ENCODE results near the gene STATH.

Gene STATH, protein sequence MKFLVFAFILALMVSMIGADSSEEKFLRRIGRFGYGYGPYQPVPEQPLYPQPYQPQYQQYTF

GRCh38 chr4:69995526-69996016, at the start of gene STATH:
Gene STATH, plus strand, starts transcription at chr4:69995966. Its CDS starts 2,472 bp downstream, at chr4:69998438.
- H3K4me1 ChIP-seq (ENCODE audit: control insufficient read depth, low read depth, low read length) = no peaks in the 10 kb centered on the region
- no peaks in the 10 kb centered on the region for H3K27me3 ChIP-seq (ENCODE audit: control insufficient read depth, insufficient read depth, low read length)
- H3K27ac ChIP-seq (ENCODE audit: low read length) = no peak within 1 kb of the TSS
- H3K9ac ChIP-seq (ENCODE audit: low read length) = no peak within 1 kb of the TSS
- no peak within 1 kb of the TSS for H3K4me3 ChIP-seq (ENCODE audit: low read length)
- no peaks in the 10 kb centered on the region for H3K36me3 ChIP-seq (ENCODE audit: control insufficient read depth, low read depth, low read length)
- H3K9me3 ChIP-seq (ENCODE audit: control insufficient read depth, low read depth, low read length) = no peaks in the 10 kb centered on the region

DNA sequence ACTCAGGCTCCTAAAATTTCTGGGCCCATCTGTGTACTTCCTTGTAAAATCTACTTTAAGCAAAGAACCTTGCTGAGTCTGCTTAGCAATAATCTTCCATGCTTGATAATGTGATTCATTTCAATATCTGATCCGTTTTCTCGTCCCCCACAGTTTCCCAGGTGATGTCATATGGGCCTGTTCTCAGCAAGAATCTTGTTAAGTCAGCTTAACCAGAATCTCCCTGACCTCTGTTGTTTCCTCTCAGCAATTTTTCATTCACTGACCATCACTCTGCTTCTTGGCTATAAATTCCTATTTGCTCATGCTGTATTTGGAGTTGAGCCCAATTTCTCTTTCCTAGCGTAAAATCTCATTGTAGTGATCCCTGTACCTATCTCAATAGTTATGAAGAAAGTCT, 44.2 kb upstream of the STATH start:
- H3K27me3 ChIP-seq (ENCODE audit: control insufficient read depth, insufficient read depth, low read length) = no peaks in the 10 kb centered on the region
- no peak overlapping the region for H3K9ac ChIP-seq (ENCODE audit: low read length)
- no peaks in the 10 kb centered on the region for H3K4me1 ChIP-seq (ENCODE audit: control insufficient read depth, low read depth, low read length)
- H3K36me3 ChIP-seq (ENCODE audit: control insufficient read depth, low read depth, low read length) = no peaks in the 10 kb centered on the region
- H3K4me3 ChIP-seq (ENCODE audit: low read length) = no peak overlapping the region
- H3K27ac ChIP-seq (ENCODE audit: low read length) = no peak overlapping the region
- no peaks in the 10 kb centered on the region for H3K9me3 ChIP-seq (ENCODE audit: control insufficient read depth, low read depth, low read length)

DNA sequence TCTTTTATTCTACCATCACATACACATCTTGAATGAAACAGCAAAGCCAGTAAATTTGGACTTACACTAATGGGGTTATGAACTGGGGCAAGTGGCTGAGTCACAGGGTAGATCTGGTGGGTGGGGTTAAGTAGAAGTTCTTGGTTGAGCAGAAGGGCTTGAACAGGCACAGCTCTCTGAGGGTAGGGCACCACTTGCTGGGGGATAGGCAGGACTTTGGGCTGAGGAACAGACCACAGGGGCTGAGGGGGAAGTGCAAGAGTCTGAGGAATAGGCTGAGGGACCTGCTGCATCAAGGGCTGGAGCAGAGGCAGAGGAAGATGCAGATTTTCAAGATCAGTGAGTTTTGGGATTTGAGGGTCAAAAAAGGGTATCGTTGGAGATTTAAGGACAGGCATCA, 38.6 kb upstream of the STATH start:
- no peak overlapping the region for H3K9ac ChIP-seq (ENCODE audit: low read length)
- no peaks in the 10 kb centered on the region for H3K4me1 ChIP-seq (ENCODE audit: control insufficient read depth, low read depth, low read length)
- no peaks in the 10 kb centered on the region for H3K36me3 ChIP-seq (ENCODE audit: control insufficient read depth, low read depth, low read length)
- H3K27ac ChIP-seq (ENCODE audit: low read length) = no peak overlapping the region
- H3K27me3 ChIP-seq (ENCODE audit: control insufficient read depth, insufficient read depth, low read length) = no peaks in the 10 kb centered on the region
- no peaks in the 10 kb centered on the region for H3K9me3 ChIP-seq (ENCODE audit: control insufficient read depth, low read depth, low read length)
- H3K4me3 ChIP-seq (ENCODE audit: low read length) = no peak overlapping the region

DNA sequence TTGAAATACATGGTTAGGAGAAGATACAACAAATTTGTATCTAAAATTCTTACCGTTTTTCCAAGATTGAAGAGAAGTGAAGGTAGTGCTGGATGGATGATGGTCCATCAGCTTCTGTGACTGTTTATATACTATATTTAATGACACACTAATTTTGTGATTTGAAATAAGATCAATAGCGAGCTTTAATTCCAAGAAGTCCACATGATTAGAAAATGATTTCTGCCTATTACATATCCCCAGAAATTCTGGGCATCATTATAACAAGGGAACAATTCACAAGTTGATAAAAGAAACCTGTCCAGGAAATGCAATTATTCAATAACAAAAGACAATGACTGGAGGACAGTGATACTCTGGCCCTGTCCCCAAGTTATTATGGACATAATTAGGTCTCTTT, 30.1 kb upstream of the STATH start, which contains the start of gene CSN2:
TSS of gene CSN2 (minus strand) at position 101 of the 400 bp plus-strand sequence. CDS start 4,733 bp downstream, outside the sequence.
- H3K27me3 ChIP-seq (ENCODE audit: control insufficient read depth, insufficient read depth, low read length) = no peaks in the 10 kb centered on the region
- H3K27ac ChIP-seq (ENCODE audit: low read length) = no peak within 1 kb of the TSS
- no peaks in the 10 kb centered on the region for H3K9me3 ChIP-seq (ENCODE audit: control insufficient read depth, low read depth, low read length)
- no peaks in the 10 kb centered on the region for H3K36me3 ChIP-seq (ENCODE audit: control insufficient read depth, low read depth, low read length)
- no peaks in the 10 kb centered on the region for H3K4me1 ChIP-seq (ENCODE audit: control insufficient read depth, low read depth, low read length)
- H3K9ac ChIP-seq (ENCODE audit: low read length) = no peak within 1 kb of the TSS
- no peak within 1 kb of the TSS for H3K4me3 ChIP-seq (ENCODE audit: low read length)

DNA sequence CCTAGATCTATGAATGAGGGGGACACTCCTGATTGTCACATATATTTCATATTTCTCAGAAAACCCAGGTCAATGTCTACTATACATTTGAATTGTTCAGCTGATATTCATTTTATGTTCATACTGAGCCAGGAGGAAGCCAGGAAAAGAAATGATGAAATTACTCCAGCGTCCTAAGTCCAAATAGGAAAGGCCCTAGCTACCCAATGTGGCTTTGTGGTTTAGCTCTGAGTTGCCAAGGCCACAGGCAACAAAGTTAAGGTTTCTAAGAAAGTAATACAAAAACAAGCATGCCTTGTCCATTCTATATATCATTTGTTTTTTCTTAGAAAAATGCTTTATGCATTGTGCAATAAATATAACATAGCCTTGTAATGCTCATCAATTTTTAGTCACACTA, 25.7 kb upstream of the STATH start:
- H3K27me3 ChIP-seq (ENCODE audit: control insufficient read depth, insufficient read depth, low read length) = no peaks in the 10 kb centered on the region
- no peaks in the 10 kb centered on the region for H3K4me1 ChIP-seq (ENCODE audit: control insufficient read depth, low read depth, low read length)
- no peak overlapping the region for H3K27ac ChIP-seq (ENCODE audit: low read length)
- H3K36me3 ChIP-seq (ENCODE audit: control insufficient read depth, low read depth, low read length) = no peaks in the 10 kb centered on the region
- H3K4me3 ChIP-seq (ENCODE audit: low read length) = no peak overlapping the region
- H3K9ac ChIP-seq (ENCODE audit: low read length) = no peak overlapping the region
- no peaks in the 10 kb centered on the region for H3K9me3 ChIP-seq (ENCODE audit: control insufficient read depth, low read depth, low read length)

DNA sequence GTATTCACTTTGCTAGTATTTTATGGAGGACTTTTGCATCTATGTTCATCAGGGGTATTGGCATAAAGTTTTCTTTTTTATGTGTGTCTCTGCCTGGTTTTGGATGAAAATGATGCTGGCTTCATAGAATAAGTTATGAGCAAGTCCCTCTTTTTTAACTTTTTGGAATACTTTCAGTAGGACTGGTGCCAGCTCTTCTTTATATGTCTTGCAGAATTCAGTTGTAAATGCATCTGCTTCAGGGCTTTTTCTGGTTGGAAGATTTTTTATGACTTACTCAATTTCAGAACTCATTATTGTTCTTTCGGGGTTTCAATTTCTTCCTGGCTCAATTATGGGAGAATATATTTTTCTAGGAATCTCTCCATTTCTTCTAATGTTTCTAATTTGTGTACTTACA, 21.1 kb upstream of the STATH start:
- no peak overlapping the region for H3K4me3 ChIP-seq (ENCODE audit: low read length)
- no peaks in the 10 kb centered on the region for H3K4me1 ChIP-seq (ENCODE audit: control insufficient read depth, low read depth, low read length)
- no peak overlapping the region for H3K27ac ChIP-seq (ENCODE audit: low read length)
- H3K9ac ChIP-seq (ENCODE audit: low read length) = no peak overlapping the region
- no peaks in the 10 kb centered on the region for H3K27me3 ChIP-seq (ENCODE audit: control insufficient read depth, insufficient read depth, low read length)
- H3K9me3 ChIP-seq (ENCODE audit: control insufficient read depth, low read depth, low read length) = no peaks in the 10 kb centered on the region
- H3K36me3 ChIP-seq (ENCODE audit: control insufficient read depth, low read depth, low read length) = no peaks in the 10 kb centered on the region

DNA sequence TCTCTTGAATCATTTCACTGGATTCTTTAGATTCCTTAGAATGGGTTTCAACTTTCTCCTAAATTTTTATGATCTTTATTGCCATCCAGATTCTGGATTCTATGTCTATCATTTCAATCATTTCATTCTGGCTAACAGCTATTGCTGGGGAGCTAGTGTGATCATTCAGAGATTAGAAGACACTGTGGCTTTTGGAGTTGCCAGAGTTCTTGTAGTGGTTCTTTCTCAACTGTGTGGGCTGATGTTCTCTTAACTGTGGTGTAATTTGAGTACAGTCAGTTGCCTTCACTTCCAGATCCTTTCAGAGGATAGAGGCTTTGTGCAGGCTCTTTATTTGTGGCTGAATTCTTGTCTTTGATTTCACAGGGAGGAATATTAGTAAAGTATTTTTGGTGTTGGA, 18.2 kb upstream of the STATH start:
- H3K4me3 ChIP-seq (ENCODE audit: low read length) = no peak overlapping the region
- no peak overlapping the region for H3K27ac ChIP-seq (ENCODE audit: low read length)
- H3K9ac ChIP-seq (ENCODE audit: low read length) = no peak overlapping the region
- no peaks in the 10 kb centered on the region for H3K9me3 ChIP-seq (ENCODE audit: control insufficient read depth, low read depth, low read length)
- H3K36me3 ChIP-seq (ENCODE audit: control insufficient read depth, low read depth, low read length) = no peaks in the 10 kb centered on the region
- no peaks in the 10 kb centered on the region for H3K4me1 ChIP-seq (ENCODE audit: control insufficient read depth, low read depth, low read length)
- no peaks in the 10 kb centered on the region for H3K27me3 ChIP-seq (ENCODE audit: control insufficient read depth, insufficient read depth, low read length)

GRCh38 chr4:69984030-69984443, 11.7 kb upstream of the STATH start:
- Histone ChIP-seq H3K27ac (ENCODE audit: low read length) (no peak overlapping the region), H3K9ac (ENCODE audit: low read length) (no peak overlapping the region), H3K4me3 (ENCODE audit: low read length) (no peak overlapping the region), H3K27me3 (ENCODE audit: control insufficient read depth, insufficient read depth, low read length) (no peaks in the 10 kb centered on the region), H3K4me1 (ENCODE audit: control insufficient read depth, low read depth, low read length) (no peaks in the 10 kb centered on the region), H3K9me3 (ENCODE audit: control insufficient read depth, low read depth, low read length) (no peaks in the 10 kb centered on the region), H3K36me3 (ENCODE audit: control insufficient read depth, low read depth, low read length) (no peaks in the 10 kb centered on the region)

GRCh38 chr4:69986663-69987062, 9.1 kb upstream of the STATH start:
- Histone ChIP-seq H3K4me3 (ENCODE audit: low read length) (no peak overlapping the region), H3K27me3 (ENCODE audit: control insufficient read depth, insufficient read depth, low read length) (no peaks in the 10 kb centered on the region), H3K4me1 (ENCODE audit: control insufficient read depth, low read depth, low read length) (no peaks in the 10 kb centered on the region), H3K36me3 (ENCODE audit: control insufficient read depth, low read depth, low read length) (no peaks in the 10 kb centered on the region), H3K9ac (ENCODE audit: low read length) (no peak overlapping the region), H3K9me3 (ENCODE audit: control insufficient read depth, low read depth, low read length) (no peaks in the 10 kb centered on the region), H3K27ac (ENCODE audit: low read length) (no peak overlapping the region)

DNA sequence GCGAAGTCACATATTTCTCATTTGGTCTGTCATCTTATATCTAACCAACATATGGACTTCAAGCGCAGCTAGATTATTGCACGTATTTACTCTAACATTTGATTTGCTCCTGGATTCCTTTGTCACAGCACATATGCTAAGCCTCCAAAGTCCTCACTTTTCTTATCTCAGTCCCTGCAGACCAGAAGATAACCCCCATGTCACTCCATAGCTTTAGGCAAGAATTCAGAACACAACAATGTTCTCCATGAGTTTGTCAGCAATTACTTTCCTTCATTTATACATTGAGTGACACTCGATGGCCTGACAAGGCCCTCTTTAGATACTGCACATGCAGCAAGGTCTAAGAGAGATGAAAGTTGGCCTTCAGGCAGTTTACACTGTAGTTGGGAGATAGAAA, 4.8 kb upstream of the STATH start:
- H3K27ac ChIP-seq (ENCODE audit: low read length) = no peak overlapping the region
- H3K36me3 ChIP-seq (ENCODE audit: control insufficient read depth, low read depth, low read length) = no peaks in the 10 kb centered on the region
- no peaks in the 10 kb centered on the region for H3K9me3 ChIP-seq (ENCODE audit: control insufficient read depth, low read depth, low read length)
- no peak overlapping the region for H3K9ac ChIP-seq (ENCODE audit: low read length)
- H3K4me3 ChIP-seq (ENCODE audit: low read length) = no peak overlapping the region
- H3K27me3 ChIP-seq (ENCODE audit: control insufficient read depth, insufficient read depth, low read length) = no peaks in the 10 kb centered on the region
- no peaks in the 10 kb centered on the region for H3K4me1 ChIP-seq (ENCODE audit: control insufficient read depth, low read depth, low read length)

- no peaks in the 10 kb centered on the region for H3K4me1 ChIP-seq (ENCODE audit: control insufficient read depth, low read depth, low read length)
- H3K4me3 ChIP-seq (ENCODE audit: low read length) = no peak overlapping the region
- no peaks in the 10 kb centered on the region for H3K9me3 ChIP-seq (ENCODE audit: control insufficient read depth, low read depth, low read length)
- H3K27ac ChIP-seq (ENCODE audit: low read length) = no peak overlapping the region
- no peak overlapping the region for H3K9ac ChIP-seq (ENCODE audit: low read length)
- H3K27me3 ChIP-seq (ENCODE audit: control insufficient read depth, insufficient read depth, low read length) = no peaks in the 10 kb centered on the region
- H3K36me3 ChIP-seq (ENCODE audit: control insufficient read depth, low read depth, low read length) = no peaks in the 10 kb centered on the region
Measured at GRCh38 chr4:69994782-69995181, 984 bp upstream of the STATH start.

DNA sequence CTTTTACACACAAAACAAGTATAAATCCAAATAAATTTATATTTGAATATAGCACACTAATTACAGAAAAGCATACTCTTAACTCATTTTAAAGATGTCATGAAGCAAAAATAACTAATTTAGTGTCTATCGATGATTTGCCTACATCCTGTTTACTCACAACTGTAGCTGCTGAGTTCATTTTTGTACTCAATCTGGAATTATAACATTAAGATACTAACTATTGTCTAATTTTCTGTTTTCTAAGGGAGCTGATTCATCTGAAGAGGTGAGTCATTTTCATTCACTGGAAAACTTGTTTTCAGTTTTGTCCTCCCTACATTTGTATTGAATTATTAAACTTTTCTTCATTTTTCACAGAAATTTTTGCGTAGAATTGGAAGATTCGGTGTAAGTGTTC, 3.7 kb downstream of the STATH start:
- Histone ChIP-seq H3K36me3 (ENCODE audit: control insufficient read depth, low read depth, low read length) (no peaks in the 10 kb centered on the region), H3K4me1 (ENCODE audit: control insufficient read depth, low read depth, low read length) (no peaks in the 10 kb centered on the region), H3K27me3 (ENCODE audit: control insufficient read depth, insufficient read depth, low read length) (no peaks in the 10 kb centered on the region), H3K27ac (ENCODE audit: low read length) (no peak overlapping the region), H3K4me3 (ENCODE audit: low read length) (no peak overlapping the region), H3K9ac (ENCODE audit: low read length) (no peak overlapping the region), H3K9me3 (ENCODE audit: control insufficient read depth, low read depth, low read length) (no peaks in the 10 kb centered on the region)
